ENCODE measurements around the gene TNFRSF21.
"Not testable (repeated sequence)": the region's sequence is repeated elsewhere in the genome, so short reads cannot be mapped to it uniquely, and the experiment has no call there.

TNFRSF21 gene

GRCh38 chr6:47235964-47236760 lies 73.5 kb downstream of the TNFRSF21 start:
- peaks cover 6 to 21% (median 18%) of the 10 kb centered on the region in 5 donors for H3K36me3 ChIP-seq (ENCODE audit: control insufficient read depth in 5 of 5, insufficient read depth in 5 of 5, low read length in 5 of 5)
- H3K4me3 ChIP-seq (ENCODE audit: low read depth in 1 of 5, low read length in 5 of 5) = no peak overlapping the region
- no peaks in the 10 kb centered on the region for H3K9me3 ChIP-seq (ENCODE audit: control insufficient read depth in 5 of 5, low read length in 5 of 5)
- H3K27ac ChIP-seq (ENCODE audit: low read depth, low read length) = peak overlapping the region; percentile 0
- peaks cover 0 to 22% (median 12%) of the 10 kb centered on the region in 5 donors for H3K4me1 ChIP-seq (ENCODE audit: control insufficient read depth in 5 of 5, insufficient read depth in 5 of 5, low read length in 5 of 5)
- H3K27me3 ChIP-seq (ENCODE audit: control insufficient read depth in 5 of 5, insufficient read depth in 4 of 5, low read length in 5 of 5) = no peaks in the 10 kb centered on the region
- no peak overlapping the region for H3K9ac ChIP-seq (ENCODE audit: low read length in 5 of 5)

DNA sequence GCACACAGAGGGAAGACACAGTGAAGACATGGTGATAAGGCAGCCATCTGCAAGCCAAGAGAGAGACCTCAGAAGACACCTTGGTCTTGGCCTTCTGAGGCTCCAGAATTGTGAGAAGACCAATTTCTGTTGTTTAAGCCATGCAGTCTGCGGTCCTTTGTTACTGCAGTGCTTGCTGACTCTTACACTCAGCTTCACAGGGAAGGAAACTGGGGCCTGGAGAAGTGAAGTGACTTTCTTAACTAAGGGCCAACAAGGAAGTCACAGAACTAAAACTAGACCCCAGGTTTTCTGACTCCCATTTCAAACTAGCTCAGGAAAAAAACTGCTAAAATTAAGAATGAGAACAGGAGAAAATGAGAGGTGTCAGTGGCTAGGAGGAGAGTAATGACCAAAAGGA lies 74.3 kb downstream of the TNFRSF21 start:
- H3K27ac ChIP-seq (ENCODE audit: low read depth, low read length) = no peak overlapping the region

GRCh38 chr6:47234266-47234933 lies 75.3 kb downstream of the TNFRSF21 start:
- no peak overlapping the region for H3K9ac ChIP-seq (ENCODE audit: low read length in 5 of 5)
- no peak overlapping the region for H3K27ac ChIP-seq (ENCODE audit: low read depth, low read length)
- H3K36me3 ChIP-seq (ENCODE audit: control insufficient read depth in 5 of 5, insufficient read depth in 5 of 5, low read length in 5 of 5) = peaks cover 6 to 21% (median 18%) of the 10 kb centered on the region in 5 donors
- peaks cover 0 to 26% (median 18%) of the 10 kb centered on the region in 5 donors for H3K4me1 ChIP-seq (ENCODE audit: control insufficient read depth in 5 of 5, insufficient read depth in 5 of 5, low read length in 5 of 5)
- no peaks in the 10 kb centered on the region for H3K9me3 ChIP-seq (ENCODE audit: control insufficient read depth in 5 of 5, low read length in 5 of 5)
- H3K27me3 ChIP-seq (ENCODE audit: control insufficient read depth in 5 of 5, insufficient read depth in 4 of 5, low read length in 5 of 5) = no peaks in the 10 kb centered on the region
- no peak overlapping the region for H3K4me3 ChIP-seq (ENCODE audit: low read depth in 1 of 5, low read length in 5 of 5)

More for the DNA sequence above, 74.3 kb downstream of the TNFRSF21 start:
- Histone ChIP-seq H3K4me3 (ENCODE audit: low read depth in 1 of 5, low read length in 5 of 5) (no peak overlapping the region), H3K9ac (ENCODE audit: low read length in 5 of 5) (no peak overlapping the region), H3K27me3 (ENCODE audit: control insufficient read depth in 5 of 5, insufficient read depth in 4 of 5, low read length in 5 of 5) (no peaks in the 10 kb centered on the region), H3K9me3 (ENCODE audit: control insufficient read depth in 5 of 5, low read length in 5 of 5) (no peaks in the 10 kb centered on the region), H3K36me3 (ENCODE audit: control insufficient read depth in 5 of 5, insufficient read depth in 5 of 5, low read length in 5 of 5) (peaks cover 6 to 21% (median 18%) of the 10 kb centered on the region in 5 donors), H3K4me1 (ENCODE audit: control insufficient read depth in 5 of 5, insufficient read depth in 5 of 5, low read length in 5 of 5) (peaks cover 0 to 24% (median 14%) of the 10 kb centered on the region in 5 donors)

DNA sequence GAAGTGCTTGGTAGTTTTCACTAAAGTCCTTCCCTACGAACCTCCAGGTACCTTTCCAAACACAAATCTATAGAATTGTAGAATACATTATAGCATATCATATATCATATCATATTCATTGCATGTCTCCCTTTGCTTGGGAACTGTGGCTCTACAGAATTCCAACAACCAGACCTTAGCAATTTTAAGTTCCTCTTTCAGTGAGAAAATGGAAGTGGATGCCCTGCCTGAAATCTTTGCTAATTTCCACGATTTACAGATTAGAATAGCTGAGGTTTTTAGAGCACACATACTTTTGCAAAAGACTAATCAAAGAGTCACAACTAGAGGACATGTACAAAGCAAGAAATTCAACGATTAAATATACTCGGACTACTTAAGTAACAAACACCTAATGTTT lies 78.6 kb downstream of the TNFRSF21 start:
- Histone ChIP-seq H3K36me3 (ENCODE audit: control insufficient read depth in 5 of 5, insufficient read depth in 5 of 5, low read length in 5 of 5) (peaks cover 6 to 21% (median 15%) of the 10 kb centered on the region in 5 donors), H3K27ac (ENCODE audit: low read depth, low read length) (no peak overlapping the region), H3K4me3 (ENCODE audit: low read depth in 1 of 5, low read length in 5 of 5) (no peak overlapping the region), H3K27me3 (ENCODE audit: control insufficient read depth in 5 of 5, insufficient read depth in 4 of 5, low read length in 5 of 5) (no peaks in the 10 kb centered on the region), H3K9me3 (ENCODE audit: control insufficient read depth in 5 of 5, low read length in 5 of 5) (peaks cover 0 to 3% (median 0%) of the 10 kb centered on the region in 5 donors), H3K9ac (ENCODE audit: low read length in 5 of 5) (no peak overlapping the region), H3K4me1 (ENCODE audit: control insufficient read depth in 5 of 5, insufficient read depth in 5 of 5, low read length in 5 of 5) (peaks cover 0 to 21% (median 12%) of the 10 kb centered on the region in 5 donors)

GRCh38 chr6:47230579-47230978 lies 79.1 kb downstream of the TNFRSF21 start:
- peaks cover 0 to 3% (median 0%) of the 10 kb centered on the region in 5 donors for H3K9me3 ChIP-seq (ENCODE audit: control insufficient read depth in 5 of 5, low read length in 5 of 5)
- H3K9ac ChIP-seq (ENCODE audit: low read length in 5 of 5) = no peak overlapping the region
- no peak overlapping the region for H3K27ac ChIP-seq (ENCODE audit: low read depth, low read length)

DNA sequence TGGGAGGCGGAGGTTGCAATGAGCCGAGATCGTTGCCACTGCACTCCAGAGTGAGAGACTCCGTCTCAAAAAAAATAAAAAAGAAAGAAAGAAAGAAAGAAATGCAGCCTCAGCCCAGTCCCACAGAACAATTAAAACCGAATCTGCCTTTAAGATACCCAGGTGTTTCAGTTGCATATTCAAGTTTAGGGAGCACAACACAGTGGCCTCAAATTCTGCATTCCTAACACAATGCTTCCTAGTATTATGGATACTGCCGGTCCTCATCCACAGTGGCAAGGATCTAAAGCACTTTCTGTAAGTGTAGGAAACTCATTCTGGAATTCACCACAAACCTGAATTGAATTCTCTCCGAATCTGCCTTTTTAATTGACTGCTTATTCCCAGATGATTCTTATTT lies 80.5 kb downstream of the TNFRSF21 start:
- no peak overlapping the region for H3K4me3 ChIP-seq (ENCODE audit: low read depth in 1 of 5, low read length in 5 of 5)
- no peak overlapping the region for H3K27ac ChIP-seq (ENCODE audit: low read depth, low read length)
- H3K9ac ChIP-seq (ENCODE audit: low read length in 5 of 5) = no peak overlapping the region
- peaks cover 6 to 18% (median 14%) of the 10 kb centered on the region in 5 donors for H3K36me3 ChIP-seq (ENCODE audit: control insufficient read depth in 5 of 5, insufficient read depth in 5 of 5, low read length in 5 of 5)
- no peaks in the 10 kb centered on the region for H3K27me3 ChIP-seq (ENCODE audit: control insufficient read depth in 5 of 5, insufficient read depth in 4 of 5, low read length in 5 of 5)
- H3K9me3 ChIP-seq (ENCODE audit: control insufficient read depth in 5 of 5, low read length in 5 of 5) = peaks cover 0 to 3% (median 0%) of the 10 kb centered on the region in 5 donors
- peaks cover 0 to 19% (median 3%) of the 10 kb centered on the region in 5 donors for H3K4me1 ChIP-seq (ENCODE audit: control insufficient read depth in 5 of 5, insufficient read depth in 5 of 5, low read length in 5 of 5)

More at GRCh38 chr6:47230579-47230978, 79.1 kb downstream of the TNFRSF21 start:
- no peaks in the 10 kb centered on the region for H3K27me3 ChIP-seq (ENCODE audit: control insufficient read depth in 5 of 5, insufficient read depth in 4 of 5, low read length in 5 of 5)
- H3K4me1 ChIP-seq (ENCODE audit: control insufficient read depth in 5 of 5, insufficient read depth in 5 of 5, low read length in 5 of 5) = peaks cover 0 to 19% (median 8%) of the 10 kb centered on the region in 5 donors
- peaks cover 6 to 21% (median 15%) of the 10 kb centered on the region in 5 donors for H3K36me3 ChIP-seq (ENCODE audit: control insufficient read depth in 5 of 5, insufficient read depth in 5 of 5, low read length in 5 of 5)
- no peak overlapping the region for H3K4me3 ChIP-seq (ENCODE audit: low read depth in 1 of 5, low read length in 5 of 5)

DNA sequence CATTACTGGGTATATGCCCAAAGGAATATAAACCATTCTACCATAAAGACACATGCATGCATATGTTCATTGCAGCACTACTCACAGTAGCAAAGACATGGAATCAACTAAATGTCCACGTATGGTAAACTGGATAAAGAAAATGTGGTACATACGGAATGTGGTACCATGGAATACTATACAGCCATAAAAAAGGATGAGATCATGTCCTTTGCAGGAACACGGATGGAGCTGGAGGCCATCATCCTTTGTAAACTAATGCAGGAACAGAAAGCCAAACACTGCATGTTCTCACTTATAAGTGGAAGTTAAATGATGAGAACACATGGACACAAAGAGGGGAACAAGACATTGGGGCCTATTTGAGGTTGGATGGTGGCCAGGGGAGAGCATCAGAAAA lies 81.6 kb downstream of the TNFRSF21 start:
- Histone ChIP-seq H3K36me3 (ENCODE audit: control insufficient read depth in 5 of 5, insufficient read depth in 5 of 5, low read length in 5 of 5) (peaks cover 6 to 13% (median 11%) of the 10 kb centered on the region in 5 donors), H3K4me1 (ENCODE audit: control insufficient read depth in 5 of 5, insufficient read depth in 5 of 5, low read length in 5 of 5) (peaks cover 0 to 19% (median 3%) of the 10 kb centered on the region in 5 donors)
- not testable (repeated sequence) for H3K27me3 ChIP-seq (ENCODE audit: control insufficient read depth in 5 of 5, insufficient read depth in 4 of 5, low read length in 5 of 5); H3K27ac ChIP-seq (ENCODE audit: low read depth, low read length); H3K9me3 ChIP-seq (ENCODE audit: control insufficient read depth in 5 of 5, low read length in 5 of 5); H3K4me3 ChIP-seq (ENCODE audit: low read depth in 1 of 5, low read length in 5 of 5); H3K9ac ChIP-seq (ENCODE audit: low read length in 5 of 5)

DNA sequence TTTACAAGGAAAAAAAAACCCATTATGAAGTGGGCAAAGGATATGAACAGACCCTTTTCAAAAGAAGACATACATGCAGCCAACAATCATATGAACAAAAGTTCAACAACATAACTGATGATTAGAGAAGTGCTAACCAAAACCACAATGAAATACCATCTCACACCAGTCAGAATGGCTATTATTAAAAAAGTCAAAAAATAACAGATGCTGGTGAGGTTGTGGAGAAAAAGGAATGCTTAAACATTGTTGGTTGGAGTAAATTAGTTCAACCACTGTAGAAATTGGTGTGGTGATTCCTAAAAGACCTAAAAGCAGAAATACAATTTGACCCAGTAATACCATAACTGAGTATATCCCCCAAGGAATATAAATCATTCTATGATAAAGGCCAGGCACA lies 86.5 kb downstream of the TNFRSF21 start:
- H3K36me3 ChIP-seq (ENCODE audit: control insufficient read depth in 5 of 5, insufficient read depth in 5 of 5, low read length in 5 of 5); H3K9me3 ChIP-seq (ENCODE audit: control insufficient read depth in 5 of 5, low read length in 5 of 5); H3K27me3 ChIP-seq (ENCODE audit: control insufficient read depth in 5 of 5, insufficient read depth in 4 of 5, low read length in 5 of 5); H3K4me1 ChIP-seq (ENCODE audit: control insufficient read depth in 5 of 5, insufficient read depth in 5 of 5, low read length in 5 of 5); H3K4me3 ChIP-seq (ENCODE audit: low read depth in 1 of 5, low read length in 5 of 5); H3K27ac ChIP-seq (ENCODE audit: low read depth, low read length); H3K9ac ChIP-seq (ENCODE audit: low read length in 5 of 5): not testable (repeated sequence)

- Histone ChIP-seq H3K36me3 (ENCODE audit: control insufficient read depth in 5 of 5, insufficient read depth in 5 of 5, low read length in 5 of 5) (no peaks in the 10 kb centered on the region), H3K4me1 (ENCODE audit: control insufficient read depth in 5 of 5, insufficient read depth in 5 of 5, low read length in 5 of 5) (peaks cover 0 to 7% (median 0%) of the 10 kb centered on the region in 5 donors), H3K27ac (ENCODE audit: low read depth, low read length) (no peak overlapping the region), H3K9me3 (ENCODE audit: control insufficient read depth in 5 of 5, low read length in 5 of 5) (no peaks in the 10 kb centered on the region), H3K27me3 (ENCODE audit: control insufficient read depth in 5 of 5, insufficient read depth in 4 of 5, low read length in 5 of 5) (no peaks in the 10 kb centered on the region), H3K4me3 (ENCODE audit: low read depth in 1 of 5, low read length in 5 of 5) (no peak overlapping the region), H3K9ac (ENCODE audit: low read length in 5 of 5) (no peak overlapping the region)
Observed at GRCh38 chr6:47221565-47221964, 88.1 kb downstream of the TNFRSF21 start.

GRCh38 chr6:47209632-47210031 lies 100.1 kb downstream of the TNFRSF21 start:
- H3K27me3 ChIP-seq (ENCODE audit: control insufficient read depth in 5 of 5, insufficient read depth in 4 of 5, low read length in 5 of 5) = no peaks in the 10 kb centered on the region
- H3K4me3 ChIP-seq (ENCODE audit: low read depth in 1 of 5, low read length in 5 of 5) = no peak overlapping the region
- no peak overlapping the region for H3K9ac ChIP-seq (ENCODE audit: low read length in 5 of 5)
- H3K9me3 ChIP-seq (ENCODE audit: control insufficient read depth in 5 of 5, low read length in 5 of 5) = peaks cover 0 to 5% (median 0%) of the 10 kb centered on the region in 5 donors
- H3K36me3 ChIP-seq (ENCODE audit: control insufficient read depth in 5 of 5, insufficient read depth in 5 of 5, low read length in 5 of 5) = no peaks in the 10 kb centered on the region
- H3K27ac ChIP-seq (ENCODE audit: low read depth, low read length) = no peak overlapping the region
- peaks cover 0 to 30% (median 22%) of the 10 kb centered on the region in 5 donors for H3K4me1 ChIP-seq (ENCODE audit: control insufficient read depth in 5 of 5, insufficient read depth in 5 of 5, low read length in 5 of 5)
